Inflammatory macrophage treated with lipopolysaccharide for 1 hour (primary cell): Measurements from ENCODE around the gene PLK5.
"Not testable (repeated sequence)": the region's sequence is repeated elsewhere in the genome, so short reads cannot be mapped to it uniquely, and the experiment has no call there.

ENCODE experiments used
- DNase-seq, 2 donors: peaks; one replicate each; pipeline ENCODE4 v3.0.0-alpha.2; 2020 to 2022

Gene PLK5

DNA sequence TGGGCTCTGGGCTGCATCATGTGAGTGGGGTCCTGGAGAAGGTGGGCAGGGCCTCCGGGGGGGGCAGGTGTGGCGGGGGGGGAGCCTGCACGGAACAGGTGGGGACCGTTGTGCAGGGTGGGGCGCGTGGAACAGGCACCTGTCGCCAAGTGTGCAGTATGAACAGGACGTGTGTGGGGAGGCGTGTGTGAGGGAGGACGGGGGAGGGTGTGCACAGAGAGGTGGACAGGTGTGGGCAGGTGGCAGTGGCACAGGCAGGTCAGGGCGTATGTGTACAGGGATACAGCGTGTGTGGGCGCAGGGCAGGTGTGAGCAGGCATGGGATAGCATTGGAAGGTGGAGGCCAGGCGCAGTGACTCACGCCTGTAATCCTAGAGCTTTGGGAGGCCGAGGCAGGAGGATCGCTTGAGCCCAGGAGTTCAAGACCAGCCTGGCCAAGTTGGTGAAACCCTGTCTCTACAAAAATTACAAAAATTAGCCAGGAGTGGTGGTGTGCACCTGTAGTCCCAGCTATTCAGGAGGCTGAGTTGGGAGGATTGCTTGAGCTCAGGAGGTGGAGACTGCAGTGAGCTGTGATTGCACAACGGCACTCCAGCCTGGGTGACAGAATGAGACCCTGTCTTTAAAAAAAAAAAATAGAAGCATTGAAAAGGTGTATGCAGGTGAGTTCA is 3.2 kb downstream of the PLK5 start:
- DNase-seq: no peak

DNA sequence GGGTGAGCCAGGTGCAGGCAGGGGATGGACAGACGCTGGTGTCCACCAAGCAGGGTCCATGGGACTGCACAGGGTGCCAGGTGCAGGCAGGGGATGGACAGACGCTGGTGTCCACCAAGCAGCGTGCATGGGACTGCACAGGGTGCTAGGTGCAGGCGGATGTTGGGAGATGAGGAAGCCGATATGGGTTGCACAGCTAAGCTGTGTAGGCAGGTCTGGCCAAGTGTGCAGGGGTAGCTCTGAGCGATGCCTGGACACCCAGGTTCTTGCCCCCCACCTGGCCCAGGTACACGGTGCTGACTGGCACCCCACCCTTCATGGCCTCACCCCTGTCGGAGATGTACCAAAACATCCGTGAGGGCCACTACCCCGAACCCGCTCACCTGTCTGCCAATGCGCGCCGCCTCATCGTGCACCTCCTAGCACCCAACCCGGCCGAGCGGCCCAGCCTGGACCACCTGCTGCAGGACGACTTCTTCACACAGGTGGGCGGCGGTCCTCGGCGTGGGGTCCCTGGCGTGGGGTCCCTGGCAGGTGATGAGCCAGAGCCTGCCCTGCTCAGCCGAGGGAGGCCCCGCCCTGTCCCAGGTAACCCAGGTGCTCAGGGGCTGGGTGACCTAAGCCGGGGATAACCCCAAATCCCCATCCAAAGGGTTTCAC is 3.9 kb downstream of the PLK5 start:
- DNase-seq: no peak

DNA sequence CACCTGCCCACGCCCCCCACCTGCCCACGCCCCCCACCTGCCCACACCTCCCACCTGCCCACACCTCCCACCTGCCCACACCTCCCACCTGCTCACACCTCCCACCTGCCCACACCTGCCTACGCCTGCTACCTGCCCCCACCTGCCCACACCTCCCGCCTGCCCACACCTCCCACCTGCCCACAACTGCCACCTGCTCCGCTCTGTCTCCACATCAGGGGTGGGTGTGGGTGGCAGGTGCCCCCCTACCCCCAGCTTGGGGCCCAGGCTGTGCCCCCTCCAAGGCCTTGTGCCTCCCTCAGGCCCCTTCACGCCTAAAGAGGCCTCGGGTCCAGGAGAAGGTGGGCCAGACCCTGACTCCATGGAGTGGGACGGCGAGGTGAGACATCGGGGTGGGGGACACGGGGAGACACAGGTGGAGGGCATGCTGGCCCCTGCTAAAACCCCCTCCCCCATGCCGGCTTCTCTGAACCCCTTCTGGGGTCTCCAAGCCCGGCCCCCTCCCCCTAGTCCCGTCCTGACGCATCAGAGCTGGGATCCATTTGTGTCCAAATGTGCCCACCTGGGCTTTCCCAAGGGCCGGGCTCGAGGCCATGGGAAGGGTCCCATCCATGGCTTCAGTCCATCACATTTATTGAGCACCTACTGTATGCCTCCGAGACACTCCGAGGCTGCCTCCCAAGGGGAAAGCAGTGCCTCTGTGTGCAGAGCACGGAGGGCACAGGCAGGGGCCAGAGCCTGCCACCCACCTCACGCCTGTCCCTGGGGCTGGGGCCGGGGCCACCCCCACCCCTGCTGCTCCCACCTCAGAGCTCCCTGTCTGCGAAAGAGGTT is 4.9 kb downstream of the PLK5 start:
- no peak for DNase-seq

DNA sequence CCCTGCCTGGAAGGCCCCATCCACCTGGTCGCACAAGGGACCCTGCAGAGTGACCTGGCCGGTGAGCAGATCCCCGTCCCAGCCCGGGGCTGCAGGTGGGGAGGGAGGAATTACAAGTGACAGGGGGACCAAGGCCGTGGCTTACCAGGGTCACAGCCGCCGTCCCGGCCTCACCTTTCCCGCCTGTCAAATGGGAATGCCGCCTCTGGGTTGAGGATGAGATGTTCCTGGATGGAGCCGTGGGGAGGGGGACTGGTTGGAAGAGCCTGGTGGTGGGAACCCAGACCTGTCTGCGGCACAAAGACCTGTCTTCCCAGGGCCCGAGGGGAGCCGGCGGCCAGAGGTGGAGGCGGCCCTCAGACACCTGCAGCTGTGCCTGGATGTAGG is 5.5 kb downstream of the PLK5 start:
- no peak for DNase-seq

DNA sequence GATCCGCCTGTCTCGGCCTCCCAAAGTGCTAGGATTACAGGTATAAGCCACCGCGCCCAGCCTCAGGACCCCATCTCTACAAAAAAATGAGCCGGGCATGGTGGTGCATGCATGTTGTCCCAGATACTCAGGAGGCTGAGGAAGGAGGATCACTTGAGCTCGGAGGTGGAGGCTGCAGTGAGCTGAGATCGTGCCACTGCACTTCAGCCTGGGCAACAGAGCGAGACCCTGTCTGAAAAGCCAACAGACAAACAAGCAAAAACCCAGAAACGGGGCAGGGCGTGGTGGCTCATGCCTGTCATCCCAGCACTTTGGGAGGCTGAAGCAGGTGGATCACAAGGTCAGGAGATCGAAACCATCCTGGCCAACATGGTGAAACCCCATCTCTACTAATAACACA is 7.0 kb downstream of the PLK5 start:
- not testable (repeated sequence) for DNase-seq

DNA sequence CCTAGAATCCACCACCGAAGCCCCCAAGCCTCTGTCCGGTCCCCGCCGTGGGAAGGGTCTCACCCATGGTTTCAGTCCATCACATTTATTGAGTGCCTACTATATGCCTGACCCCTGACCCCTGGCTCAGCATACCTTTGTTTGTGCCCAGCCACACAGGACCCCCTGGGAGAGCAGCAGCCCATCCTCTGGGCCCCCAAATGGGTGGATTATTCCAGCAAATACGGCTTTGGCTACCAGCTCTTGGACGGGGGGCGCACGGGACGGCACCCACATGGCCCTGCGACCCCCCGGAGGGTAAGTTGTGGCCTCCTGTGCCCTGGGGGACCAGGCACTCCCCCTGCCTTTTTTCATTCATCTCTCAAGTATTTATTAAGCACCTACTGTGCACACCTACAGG is 7.7 kb downstream of the PLK5 start:
- no peak for DNase-seq

DNA sequence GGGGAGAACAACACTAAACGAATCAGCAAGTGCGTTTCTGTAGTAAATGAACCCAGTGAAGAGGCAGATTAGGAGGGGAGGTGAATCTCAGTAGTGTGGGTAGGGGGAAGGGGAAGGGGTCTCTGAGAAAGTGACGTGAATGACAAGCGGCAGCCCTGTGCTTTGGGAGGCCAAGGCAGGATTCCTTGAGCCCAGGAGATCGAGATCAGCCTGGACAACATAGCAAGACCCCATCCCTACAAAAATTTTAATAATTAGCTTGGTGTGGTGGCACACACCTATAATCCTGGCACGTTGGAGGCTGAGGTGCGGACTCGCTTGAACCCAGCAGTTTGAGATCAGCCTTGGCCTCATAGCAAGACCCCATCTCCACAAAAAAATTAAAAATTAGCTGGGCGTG is 8.1 kb downstream of the PLK5 start:
- no peak for DNase-seq

DNA sequence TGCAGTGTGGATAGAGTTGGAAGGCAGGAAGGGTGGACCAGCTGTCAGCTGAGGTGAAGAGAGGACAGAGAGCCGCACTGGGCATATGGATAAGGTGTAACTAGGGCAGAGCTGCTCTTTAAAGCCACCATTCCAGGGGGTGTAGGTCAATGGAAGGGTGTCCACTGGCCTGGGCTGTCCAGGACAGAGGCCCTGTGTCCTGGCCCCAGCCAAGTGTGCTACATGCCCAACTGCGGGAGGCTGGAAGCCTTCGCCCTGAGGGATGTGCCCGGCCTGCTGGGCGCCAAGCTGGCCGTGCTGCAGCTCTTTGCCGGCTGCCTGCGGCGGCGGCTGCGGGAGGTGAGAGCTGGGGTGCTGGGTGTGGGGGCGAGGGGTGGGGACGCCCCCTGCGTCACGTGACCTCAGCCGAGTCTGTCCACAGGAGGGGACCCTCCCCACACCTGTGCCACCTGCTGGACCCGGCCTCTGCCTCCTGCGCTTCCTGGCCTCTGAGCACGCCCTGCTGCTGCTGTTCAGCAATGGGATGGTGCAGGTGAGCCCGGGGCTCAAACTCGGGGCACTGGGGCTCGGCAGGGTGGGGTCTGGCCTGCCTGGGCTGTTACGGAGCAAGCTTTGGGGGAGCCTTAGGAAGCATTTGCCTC is 9.8 kb downstream of the PLK5 start:
- DNase-seq: no peak

DNA sequence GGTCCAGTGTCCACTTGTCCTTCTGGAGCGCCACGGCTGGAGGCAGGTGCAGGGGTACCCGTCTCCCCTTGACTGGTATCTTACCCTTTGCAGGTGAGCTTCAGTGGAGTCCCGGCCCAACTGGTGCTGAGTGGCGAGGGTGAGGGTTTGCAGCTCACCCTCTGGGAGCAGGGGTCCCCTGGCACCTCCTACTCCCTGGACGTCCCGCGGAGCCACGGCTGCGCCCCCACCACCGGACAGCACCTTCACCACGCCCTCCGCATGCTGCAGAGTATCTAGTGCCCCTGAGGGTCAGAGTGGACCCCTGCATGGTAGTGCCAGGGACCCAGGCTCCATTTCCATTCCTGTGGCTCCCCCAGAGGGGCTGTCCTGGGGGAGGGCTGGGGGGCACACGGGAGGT is 11.1 kb downstream of the PLK5 start:
- DNase-seq: no peak

DNA sequence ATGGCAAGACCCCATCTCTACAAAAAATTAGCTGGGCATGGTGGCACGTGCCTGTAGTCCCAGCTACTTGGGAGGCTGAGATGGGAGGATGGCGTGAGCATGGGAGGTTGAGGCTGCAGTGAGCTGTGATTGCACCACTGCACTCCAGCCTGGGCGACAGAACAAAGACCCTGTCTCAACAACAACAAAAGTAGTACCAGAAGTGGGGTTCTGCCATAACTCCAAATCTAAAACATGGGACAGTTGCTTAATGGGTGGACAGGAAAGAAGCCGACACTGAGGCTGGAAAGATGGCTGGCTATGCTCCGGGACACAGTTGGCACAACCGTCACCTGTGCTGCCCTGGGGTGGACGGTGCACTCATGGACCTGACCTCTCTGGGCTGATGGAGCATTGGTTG is 11.8 kb downstream of the PLK5 start:
- DNase-seq: not testable (repeated sequence)

DNA sequence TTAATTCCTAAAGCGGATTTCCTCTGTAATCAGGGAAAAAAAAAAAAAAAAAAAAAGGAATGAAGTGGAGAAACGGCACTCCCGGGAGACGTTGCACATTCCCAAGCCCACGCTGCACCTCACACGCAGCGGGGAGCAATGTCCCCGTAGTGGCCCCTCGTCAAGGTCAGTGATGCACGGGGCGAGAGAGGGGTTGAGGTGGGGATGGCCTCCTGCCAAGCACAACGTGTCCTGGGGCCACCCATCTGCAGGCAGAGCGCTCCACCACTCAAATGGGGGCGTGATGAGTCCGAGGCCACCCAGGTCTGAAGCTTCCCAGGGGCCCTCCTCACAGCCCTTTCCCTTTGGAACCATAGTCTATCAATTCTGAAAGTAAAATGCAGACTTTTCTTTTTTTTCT is 15.1 kb downstream of the PLK5 start:
- DNase-seq: no peak

DNA sequence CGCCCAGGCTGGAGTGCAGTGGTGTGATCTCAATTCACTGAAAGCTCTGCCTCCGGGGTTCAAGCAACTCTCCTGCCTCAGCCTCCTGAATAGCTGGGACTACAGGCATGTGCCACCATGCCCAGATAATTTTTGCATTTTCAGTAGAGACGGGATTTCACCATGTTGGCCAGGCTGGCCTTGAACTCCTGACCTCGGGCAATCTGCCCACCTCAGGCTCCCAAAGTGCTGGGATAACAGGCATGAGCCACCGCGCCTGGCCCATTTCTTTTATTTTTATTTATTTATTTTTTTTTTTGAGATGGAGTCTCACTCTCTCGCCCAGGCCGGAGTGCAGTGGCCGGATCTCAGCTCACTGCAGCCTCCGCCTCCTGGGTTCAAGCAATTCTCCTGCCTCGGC is 15.9 kb downstream of the PLK5 start:
- not testable (repeated sequence) for DNase-seq

DNA sequence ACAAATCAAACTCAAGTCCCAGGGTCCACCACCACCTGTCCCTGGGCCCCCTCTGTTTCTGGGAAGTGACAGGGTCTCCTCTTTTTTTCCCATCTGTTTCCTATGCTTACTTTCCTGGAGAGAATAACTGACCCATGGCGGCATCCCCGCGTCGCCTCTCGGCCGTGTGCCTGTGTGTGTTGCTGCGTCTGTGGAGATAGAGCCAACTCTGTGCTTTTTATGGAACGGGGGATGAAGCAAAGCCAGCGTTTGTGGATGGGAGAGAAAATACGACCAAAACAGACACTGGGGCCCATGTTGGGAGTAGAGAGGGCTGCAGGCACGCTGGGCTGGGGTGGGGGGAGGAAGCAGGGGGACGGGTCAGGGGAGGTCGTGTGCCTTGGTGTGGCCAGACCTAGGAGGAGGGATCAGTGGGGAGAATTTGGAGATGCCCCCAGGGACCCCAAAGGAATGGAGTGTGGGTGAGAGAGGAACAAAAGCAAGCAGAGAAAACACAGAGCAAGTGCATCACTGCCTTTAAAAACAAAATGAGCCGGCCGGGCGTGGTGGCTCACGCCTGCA is 16.6 kb downstream of the PLK5 start:
- DNase-seq: no peak

DNA sequence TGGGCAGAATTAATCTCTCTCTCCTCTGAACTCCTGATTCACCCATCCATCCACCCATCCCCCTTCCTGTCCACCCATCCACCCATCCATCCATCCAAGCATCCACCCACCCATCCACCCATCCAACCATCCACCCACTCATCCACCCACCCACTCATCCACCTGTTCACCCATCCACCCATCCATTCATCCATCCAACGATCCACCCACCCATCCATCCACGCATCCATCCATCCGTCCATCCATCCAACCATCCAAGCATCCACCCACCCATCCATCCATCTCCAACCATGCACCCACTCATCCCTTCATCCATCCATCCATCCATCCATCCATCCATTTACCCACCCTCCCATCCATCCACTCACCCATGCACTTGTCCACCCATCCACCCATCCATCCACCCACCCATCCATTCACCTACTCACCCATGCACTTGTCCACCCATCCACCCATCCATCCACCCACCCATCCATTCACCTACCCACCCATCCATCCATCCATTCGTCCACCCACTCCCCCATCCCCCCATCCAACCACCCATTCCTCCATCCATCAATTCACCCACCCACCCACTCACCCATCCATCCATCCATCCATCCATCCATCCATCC is 25.6 kb downstream of the PLK5 start:
- DNase-seq: no peak

DNA sequence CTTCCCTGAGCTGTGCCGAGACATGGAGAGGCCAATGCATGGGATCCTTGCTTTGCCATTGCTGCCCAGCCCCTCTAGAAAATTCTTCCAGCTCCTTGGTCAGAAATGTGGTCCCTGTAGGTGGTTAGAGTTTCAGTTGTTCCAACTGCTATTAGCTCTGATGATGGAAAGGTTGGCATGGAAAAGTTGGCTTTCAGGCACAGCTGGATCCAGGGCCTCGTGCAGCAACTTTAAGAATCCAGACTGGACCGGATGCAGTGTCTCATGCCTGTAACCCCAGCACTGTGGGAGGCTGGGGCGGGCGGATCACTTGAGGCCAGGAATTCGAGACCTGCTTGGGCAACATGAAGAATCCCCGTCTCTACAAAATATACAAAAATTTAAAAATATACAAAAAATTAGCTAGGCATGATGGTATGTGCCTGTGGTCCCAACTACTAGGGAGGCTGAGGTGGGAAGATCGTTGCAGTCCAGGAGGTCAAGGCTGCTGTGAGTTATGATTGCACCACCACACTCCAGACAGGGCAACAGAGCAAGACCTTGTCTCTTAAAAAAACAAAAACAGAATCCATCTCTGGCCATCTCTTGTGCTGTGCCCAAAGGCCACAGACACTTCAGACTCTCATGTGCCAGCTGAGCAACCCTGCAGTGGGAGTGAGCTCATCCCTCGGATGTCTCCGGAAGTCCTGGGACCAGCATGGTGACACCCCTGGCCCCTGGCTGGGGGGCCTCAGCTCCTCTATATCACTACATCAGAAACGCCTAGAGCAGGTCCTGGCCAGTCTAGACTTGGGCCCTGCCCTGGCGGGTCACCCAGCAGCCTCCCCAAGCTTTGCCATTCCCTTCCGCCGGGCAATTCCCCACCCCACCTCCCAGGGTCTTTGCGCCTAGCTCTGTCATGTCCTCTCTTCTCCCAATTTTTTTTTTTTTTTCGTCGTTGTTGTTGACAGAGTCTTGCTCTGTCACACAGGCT is 27.5 kb downstream of the PLK5 start:
- no peak for DNase-seq

DNA sequence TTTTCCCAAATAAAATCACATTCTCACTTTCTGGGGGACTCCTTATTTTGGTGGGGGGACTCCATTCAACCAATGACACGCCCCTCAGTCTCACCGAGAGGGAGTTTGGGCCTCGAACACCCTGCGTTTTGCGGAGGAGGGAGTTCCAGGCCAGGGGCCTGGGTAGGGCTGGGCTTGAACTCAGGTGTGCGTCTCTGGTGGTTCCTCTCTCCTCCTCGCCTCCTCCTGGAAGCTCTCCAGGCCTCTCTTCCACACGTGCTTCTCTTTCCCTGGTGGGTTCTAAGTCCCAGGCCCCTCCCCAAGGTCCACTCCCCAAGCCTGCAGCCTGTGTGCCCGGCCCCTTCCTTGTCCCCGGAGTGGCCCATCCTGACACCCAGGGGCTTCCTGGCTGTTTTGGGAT is 29.5 kb downstream of the PLK5 start:
- no peak for DNase-seq

DNA sequence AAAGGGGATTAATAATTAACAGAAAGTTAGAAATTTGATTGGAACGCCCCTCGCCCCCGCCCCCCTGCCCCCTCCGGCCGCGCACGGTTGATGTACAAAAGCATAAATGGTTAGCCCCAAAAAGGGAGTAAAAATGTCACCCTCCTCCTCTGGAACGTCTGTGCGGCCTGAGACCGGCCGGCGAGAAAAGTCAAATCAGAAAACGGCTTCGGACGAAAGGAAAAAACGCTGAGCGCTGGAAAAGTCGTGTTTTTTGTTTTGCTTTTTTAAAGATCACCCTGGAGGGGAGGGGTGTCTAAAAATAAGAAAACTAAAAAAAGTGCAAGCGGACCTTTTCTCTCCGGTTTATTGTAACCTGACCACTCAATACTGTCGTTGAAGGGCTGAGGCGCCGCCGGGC is 31.1 kb downstream of the PLK5 start:
- DNase-seq: no peak

DNA sequence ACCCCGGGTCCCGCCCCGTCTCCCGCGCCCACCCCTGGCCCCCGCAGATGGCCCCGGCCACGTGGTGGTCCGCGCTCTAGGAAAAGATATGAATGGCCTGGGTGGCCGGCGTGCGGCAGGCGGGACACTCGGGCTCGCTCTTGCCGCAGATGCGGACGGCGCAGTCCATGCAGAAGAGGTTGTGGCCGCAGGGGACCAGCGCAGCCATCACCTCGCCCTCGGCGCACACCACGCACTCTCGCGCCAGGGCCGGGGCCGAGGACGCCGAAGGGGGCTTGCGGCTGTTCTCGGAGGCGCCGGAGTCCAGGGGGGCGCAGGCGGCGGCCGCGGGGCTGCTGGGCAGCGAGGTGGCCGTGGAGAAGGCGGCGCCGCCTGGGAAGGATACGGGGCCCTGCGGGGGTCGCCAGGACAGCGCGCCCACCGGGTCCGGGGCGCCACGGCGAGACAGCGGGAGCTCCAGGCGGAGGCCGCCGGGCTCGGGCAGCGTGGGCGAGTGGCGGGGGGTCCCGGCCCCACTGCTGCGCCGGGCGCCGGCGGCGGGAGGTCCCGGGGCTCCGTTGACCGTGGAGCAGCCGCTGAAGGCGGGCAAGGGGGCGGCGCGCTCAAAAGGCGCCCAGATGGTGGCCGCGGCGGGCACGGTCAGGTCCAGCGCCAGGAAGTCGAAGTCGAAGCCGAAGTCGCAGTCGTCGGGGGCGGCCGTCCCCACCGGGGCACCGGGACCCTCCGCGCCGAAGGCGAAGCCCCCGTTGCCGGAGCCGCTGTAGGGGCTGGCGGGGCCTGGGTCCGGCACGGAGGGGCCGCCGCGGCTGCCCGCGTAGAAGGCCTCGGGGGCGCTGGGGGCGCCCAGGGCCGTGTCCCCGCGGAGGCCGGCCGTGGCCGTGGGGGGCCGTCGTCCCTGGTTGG is 31.9 kb downstream of the PLK5 start:
- DNase-seq: no peak

DNA sequence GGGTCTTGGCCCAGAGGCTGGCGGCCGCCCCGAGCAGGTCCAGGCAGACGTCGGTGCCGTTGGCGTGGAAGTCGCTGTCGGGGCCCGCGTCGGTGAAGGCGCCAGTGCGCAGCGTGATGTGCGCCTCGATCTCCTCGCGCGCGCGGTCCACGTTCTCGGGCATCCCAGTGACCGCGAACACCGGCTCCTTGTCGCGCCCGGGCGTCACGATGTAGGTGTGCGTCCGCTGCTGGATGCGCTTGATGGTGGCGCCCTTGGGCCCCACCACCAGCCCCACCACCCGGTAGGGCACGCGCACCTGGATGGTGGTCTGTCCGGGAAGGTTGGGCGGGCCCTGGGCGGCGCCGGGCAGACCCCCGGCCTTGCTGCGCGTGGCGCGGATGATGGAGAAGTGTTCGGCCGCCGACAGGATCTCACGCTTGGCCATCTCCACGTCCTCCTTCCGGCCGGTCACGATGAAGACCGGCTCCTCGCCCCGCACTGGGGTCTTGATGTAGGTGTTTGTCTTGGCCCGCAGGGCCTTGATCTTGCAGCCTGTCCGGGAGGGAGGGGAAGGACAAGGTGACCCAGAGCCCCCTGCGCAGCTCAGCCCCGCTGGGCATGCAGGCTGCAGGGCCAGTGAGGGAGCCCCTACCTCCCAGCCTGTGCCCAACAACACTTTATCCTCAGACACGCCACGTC is 32.7 kb downstream of the PLK5 start:
- DNase-seq: no peak

DNA sequence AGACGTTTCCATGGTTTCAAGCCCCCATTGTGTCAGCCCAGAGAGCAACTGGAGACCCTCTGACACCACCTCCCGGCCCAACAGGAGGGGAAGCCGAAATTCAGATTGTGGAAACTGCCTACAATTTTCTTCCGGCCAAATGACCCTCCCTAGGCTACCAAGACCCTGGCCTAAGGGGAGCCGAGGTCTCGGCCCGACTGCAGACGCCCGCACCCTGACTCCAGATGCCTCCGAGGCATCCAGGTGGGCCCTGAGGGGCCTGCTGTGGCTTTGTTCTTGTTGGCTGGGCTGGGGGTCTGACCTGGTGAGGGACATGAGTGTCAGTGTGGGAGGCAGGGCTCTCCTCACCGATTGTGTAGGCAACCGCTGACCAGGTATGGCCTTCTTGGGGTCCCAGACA is 34.7 kb downstream of the PLK5 start:
- no peak for DNase-seq
